Renal pelvis (tissue), 4 donors: ENCODE measurements around the gene FKBP2. TPM values are rescaled to one million over a fixed set of nuclear protein-coding genes. Genes with fewer than 3 reads are reported as not detected.
"Not testable (repeated sequence)": the region's sequence is repeated elsewhere in the genome, so short reads cannot be mapped to it uniquely, and the experiment has no call there.

Experiments used
- DNase-seq: peaks from one replicate; pipeline ENCODE4 v3.0.0-alpha.2; 2013
- polyA plus RNA-seq, 3 donors: library from polyadenylated mRNA; unstranded; fragments of 120-200 nt; gene quantifications; one replicate each; pipeline ENCODE4 v1.2.1, GENCODE V29; 2013; ENCODE audit not compliant: insufficient read length in 3 of 3

FKBP2 gene
- polyA plus RNA-seq, 3 donors, result 98.7 to 122 (median 101) TPM

GRCh38 chr11:64245797-64246620 lies 5.1 kb downstream of the FKBP2 start:
- peak; percentile 52 for DNase-seq

- DNase-seq, result not testable (repeated sequence)
Observed at GRCh38 chr11:64246621-64246870, 5.7 kb downstream of the FKBP2 start.

- peak; percentile 83 for DNase-seq
Observed at GRCh38 chr11:64246871-64247728, 6.2 kb downstream of the FKBP2 start, which contains the start of gene PPP1R14B. PPP1R14B (minus strand) TSS chr11:64246943; CDS start chr11:64246673, 270 bp downstream.

- DNase-seq, result no peak
Observed at GRCh38 chr11:64247729-64248531, 7.0 kb downstream of the FKBP2 start.

GRCh38 chr11:64248578-64248977 lies 7.7 kb downstream of the FKBP2 start:
- DNase-seq, result no peak

- no peak for DNase-seq
Observed at GRCh38 chr11:64249038-64249437, 8.1 kb downstream of the FKBP2 start.

GRCh38 chr11:64249563-64250414 lies 8.9 kb downstream of the FKBP2 start:
- no peak for DNase-seq

GRCh38 chr11:64250415-64251015 lies 9.6 kb downstream of the FKBP2 start:
- DNase-seq, result no peak

GRCh38 chr11:64251016-64251752 lies 10.3 kb downstream of the FKBP2 start, which contains the start of gene PLCB3:
PLCB3 (plus strand) TSS chr11:64251530; CDS start chr11:64251650, 120 bp downstream.
- peak; percentile 29 for DNase-seq

GRCh38 chr11:64251753-64252002 lies 10.8 kb downstream of the FKBP2 start:
- no peak for DNase-seq

GRCh38 chr11:64252003-64252872 lies 11.3 kb downstream of the FKBP2 start:
- DNase-seq, result no peak

- DNase-seq, result no peak
Observed at GRCh38 chr11:64253043-64253442, 12.1 kb downstream of the FKBP2 start.

- DNase-seq, result no peak
Observed at GRCh38 chr11:64253481-64253880, 12.6 kb downstream of the FKBP2 start.

GRCh38 chr11:64254326-64254725 lies 13.4 kb downstream of the FKBP2 start:
- no peak for DNase-seq

- no peak for DNase-seq
Observed at GRCh38 chr11:64255135-64256128, 14.5 kb downstream of the FKBP2 start.

GRCh38 chr11:64256300-64256699 lies 15.4 kb downstream of the FKBP2 start:
- no peak for DNase-seq

GRCh38 chr11:64258356-64258755 lies 17.5 kb downstream of the FKBP2 start:
- no peak for DNase-seq

GRCh38 chr11:64258946-64259532 lies 18.1 kb downstream of the FKBP2 start:
- DNase-seq, result no peak
